GM13976 (cell line): ENCODE data around the gene NAA38.
"Not testable (repeated sequence)": the region's sequence is repeated elsewhere in the genome, so short reads cannot be mapped to it uniquely, and the experiment has no call there.

Experiments
- DNase-seq: peaks from one replicate; pipeline ENCODE4 v3.0.0; 2012; ENCODE audit warnings: low spot score
- CTCF ChIP-seq: IDR thresholded peaks from 2 replicates; pipeline ENCODE4 v1.5.1; 2012; ENCODE audit warnings: borderline replicate concordance, mild to moderate bottlenecking; ENCODE audit not compliant: insufficient read depth; ENCODE audit errors: extremely low read depth, missing control alignments, control extremely low read depth
- in situ Hi-C: fragments of 300-500 bp; cut with MboI; formaldehyde crosslinking; loops from one replicate; pipeline ENCODE4 v1.12.0; 2022; ENCODE audit warnings: low sequenced_read_pairs, mixed read lengths, inconsistent platforms; ENCODE audit not compliant: unreplicated experiment

The NAA38 gene

DNA sequence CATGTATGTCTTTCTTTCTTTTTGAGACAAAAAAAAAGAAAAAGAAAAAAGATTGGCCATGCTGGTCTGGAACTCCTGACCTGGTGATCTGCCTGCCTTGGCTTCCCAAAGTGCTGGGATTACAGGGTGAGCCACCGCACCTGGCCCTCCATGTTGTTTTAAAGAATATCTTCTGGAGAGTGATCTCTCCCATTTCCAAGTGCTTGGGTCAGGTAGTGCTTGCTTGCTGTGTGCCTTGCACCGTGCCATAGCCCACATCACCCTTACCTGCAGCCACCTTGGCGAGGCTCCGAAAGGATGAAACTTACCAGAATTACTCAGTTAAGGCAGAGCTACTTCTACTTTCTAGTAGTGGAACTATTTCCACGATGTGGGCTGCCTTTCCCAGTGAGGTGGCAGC lies 42.4 kb downstream of the NAA38 start:
- no peak for TF ChIP-seq CTCF
- in situ Hi-C loops, result no loop called here
- no peak for DNase-seq

DNA sequence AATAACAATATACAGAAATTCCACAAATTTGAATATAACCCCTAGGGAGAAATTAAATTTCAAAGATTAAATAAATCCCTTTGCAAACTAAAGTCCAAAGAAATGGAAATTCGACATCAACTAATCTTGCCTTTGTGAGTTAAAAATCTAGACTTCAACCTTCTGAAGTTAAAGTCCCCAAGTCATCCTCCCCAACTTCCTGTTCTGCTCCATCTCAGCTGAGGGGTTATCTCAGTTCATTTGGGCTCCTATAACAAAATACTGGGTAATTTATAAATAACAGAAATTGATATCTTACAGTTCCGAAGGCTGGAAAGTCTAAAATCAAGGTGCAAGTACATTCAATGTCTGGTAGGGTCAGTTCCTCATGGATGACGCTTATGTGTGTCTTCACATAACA lies 46.1 kb downstream of the NAA38 start:
- DNase-seq, result no peak
- in situ Hi-C loops, result no loop called here
- TF ChIP-seq CTCF, result no peak

- in situ Hi-C loops, DNase-seq: not testable (repeated sequence)
These were observed 47.5 kb downstream of the NAA38 start for GRCh38 chr17:7809791-7810343.

GRCh38 chr17:7809086-7809790 lies 48.1 kb downstream of the NAA38 start:
- in situ Hi-C loops, result no loop called here
- no peak for TF ChIP-seq CTCF
- DNase-seq, result no peak

DNA sequence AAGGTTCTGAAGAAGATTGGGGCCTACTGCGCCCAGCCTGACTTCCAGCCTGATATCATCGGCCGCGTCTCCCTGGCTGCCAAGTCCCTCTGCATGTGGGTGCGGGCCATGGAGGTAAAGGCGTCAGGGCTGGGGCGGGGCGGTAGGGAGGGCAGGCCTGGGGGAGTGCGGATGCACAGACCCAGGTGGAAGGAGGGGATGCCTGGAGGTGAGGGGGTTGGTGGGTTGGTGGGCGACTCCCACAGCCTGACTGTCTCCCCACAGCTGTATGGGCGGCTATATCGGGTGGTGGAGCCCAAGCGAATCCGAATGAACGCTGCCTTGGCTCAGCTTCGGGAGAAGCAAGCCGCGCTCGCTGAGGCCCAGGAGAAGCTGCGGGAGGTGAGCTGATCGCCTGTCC lies 50.2 kb downstream of the NAA38 start:
- no peak for DNase-seq
- TF ChIP-seq CTCF, result no peak
- in situ Hi-C loops, result no loop called here
